NCI-H526 treated with DMSO at 0.1 percent for 48 hours (cell line): ENCODE measurements around the gene RAET1G.

Experiments used
- DNase-seq: peaks from one replicate; lab custom pipeline; 2025; lab: John Stamatoyannopoulos, UW

Gene RAET1G

GRCh38 chr6:149867876-149868640 is 54.9 kb downstream of the RAET1G start:
- no peak for DNase-seq
